Measurements from ENCODE around the gene USF1.
"Not testable (repeated sequence)": the region's sequence is repeated elsewhere in the genome, so short reads cannot be mapped to it uniquely, and the experiment has no call there.

USF1 gene

GRCh38 chr1:160992036-160992435 lies 53.7 kb downstream of the USF1 start:
- DNase-seq (ENCODE audit: low read depth, low spot score) = not testable (repeated sequence)
